Sciatic nerve (tissue), 2 donors: ENCODE measurements around the gene KRTAP5-3. TPM values are rescaled to one million over a fixed set of nuclear protein-coding genes. Genes with fewer than 3 reads are reported as not detected.
A peak's percentile ranks its signal among the peaks of the same experiment; 100 is the strongest.
"Not testable (repeated sequence)": the region's sequence is repeated elsewhere in the genome, so short reads cannot be mapped to it uniquely, and the experiment has no call there.

Experiments used
- ATAC-seq: fragments of 200-7000 bp; cut with Tn5 transposase; one replicate; pipeline ENCODE4 v1.9.1; 2020; ENCODE audit warnings: mild to moderate bottlenecking, moderate library complexity
- DNase-seq: peaks from one replicate; pipeline ENCODE4 v3.0.0-alpha.2; 2020; ENCODE audit warnings: low spot score
- intact Hi-C: fragments of 100-400 bp; cut with DNase I; formaldehyde crosslinking; loops from one replicate; pipeline ENCODE4 v1.14.2; 2022
- total RNA-seq: library from RNA; stranded (reverse); fragmentation: NEBNext Ultra II Directional; extraction: Animal tissue kit (Norgen Biotek cat#: 25700); gene quantifications from one replicate; pipeline ENCODE4 v1.2.1, GENCODE V29; 2021
- donor health status: DM: no; HTN: no; CAD: no.
- donor health status: DM: no; HTN: no; CAD: no.

Gene KRTAP5-3
- total RNA-seq, 1 donor from 2014 or later: not detected

- intact Hi-C loops, ATAC-seq, DNase-seq: not testable (repeated sequence)
Observed at GRCh38 chr11:1596576-1597121, 11.6 kb downstream of the KRTAP5-3 start.

- intact Hi-C loops, ATAC-seq, DNase-seq: not testable (repeated sequence)
Observed at GRCh38 chr11:1595994-1596575, 12.2 kb downstream of the KRTAP5-3 start.

GRCh38 chr11:1592628-1593027 lies 15.6 kb downstream of the KRTAP5-3 start:
- intact Hi-C loops: no loop called here
- DNase-seq: no peak
- no peak for ATAC-seq

- DNase-seq (no peak), ATAC-seq (no peak)
- intact Hi-C loops: loop anchor here (10.0 kb wide), 1 partner anchor 385 kb away; no protein-coding TSS in a partner anchor
Observed at GRCh38 chr11:1589996-1590395, 18.3 kb downstream of the KRTAP5-3 start.

- not testable (repeated sequence) for DNase-seq, ATAC-seq
- intact Hi-C loops: loop anchor here (10.0 kb wide), 1 partner anchor 385 kb away; no protein-coding TSS in a partner anchor
Observed at GRCh38 chr11:1589191-1589963, 18.9 kb downstream of the KRTAP5-3 start.

- DNase-seq: no peak
Observed at GRCh38 chr11:1586699-1587098, 21.6 kb downstream of the KRTAP5-3 start.

GRCh38 chr11:1584661-1585370 lies 23.4 kb downstream of the KRTAP5-3 start, which contains the start of gene KRTAP5-1:
Gene KRTAP5-1, minus strand, starts transcription at chr11:1585283. Its CDS starts 34 bp downstream, at chr11:1585249.
- not testable (repeated sequence) for DNase-seq, ATAC-seq
- intact Hi-C loops: loop anchor here (10.0 kb wide), 1 partner anchor 380 kb away; no protein-coding TSS in a partner anchor

More at GRCh38 chr11:1586699-1587098, 21.6 kb downstream of the KRTAP5-3 start:
- intact Hi-C loops: loop anchor here (10.0 kb wide), 1 partner anchor 382 kb away; no protein-coding TSS in a partner anchor
- no peak for ATAC-seq

- DNase-seq, ATAC-seq: not testable (repeated sequence)
- intact Hi-C loops: loop anchor here (10.0 kb wide), 1 partner anchor 378 kb away; no protein-coding TSS in a partner anchor
Observed at GRCh38 chr11:1582909-1583308, 25.4 kb downstream of the KRTAP5-3 start.

- no peak for DNase-seq
- ATAC-seq: no peak
- intact Hi-C loops: loop anchor here (10.0 kb wide), 1 partner anchor 377 kb away; no protein-coding TSS in a partner anchor
Observed at GRCh38 chr11:1581976-1582375, 26.3 kb downstream of the KRTAP5-3 start.

GRCh38 chr11:1576825-1577224 lies 31.4 kb downstream of the KRTAP5-3 start:
- ATAC-seq (no peak), DNase-seq (no peak)
- intact Hi-C loops: no loop called here

GRCh38 chr11:1575756-1576155 lies 32.5 kb downstream of the KRTAP5-3 start:
- intact Hi-C loops: loop anchor here (2.0 kb wide), 1 partner anchor 29 kb away; no protein-coding TSS in a partner anchor
- DNase-seq, ATAC-seq: not testable (repeated sequence)

- ATAC-seq (no peak), DNase-seq (no peak)
- intact Hi-C loops: loop anchor here (2.0 kb wide), 1 partner anchor 28 kb away; no protein-coding TSS in a partner anchor
Observed at GRCh38 chr11:1574933-1575242, 33.4 kb downstream of the KRTAP5-3 start.

- DNase-seq: peak; percentile 69
- intact Hi-C loops: loop anchor here (2.0 kb wide), 1 partner anchor 28 kb away; no protein-coding TSS in a partner anchor
- ATAC-seq: peak; percentile 29
Observed at GRCh38 chr11:1574238-1574932, 33.9 kb downstream of the KRTAP5-3 start.

- intact Hi-C loops: loop anchor here (2.0 kb wide), 1 partner anchor 27 kb away; no protein-coding TSS in a partner anchor
- DNase-seq (peak; percentile 63), ATAC-seq (peak; percentile 18)
Observed at GRCh38 chr11:1573903-1574237, 34.4 kb downstream of the KRTAP5-3 start.

- DNase-seq: peak; percentile 64
- peak; percentile 18 for ATAC-seq
- intact Hi-C loops: no loop called here
Observed at GRCh38 chr11:1573077-1573902, 35.0 kb downstream of the KRTAP5-3 start.

- ATAC-seq: peak; percentile 81
- intact Hi-C loops: no loop called here
- DNase-seq: peak; percentile 96
Observed at GRCh38 chr11:1572197-1573076, 35.8 kb downstream of the KRTAP5-3 start, which contains the start of gene DUSP8. Gene DUSP8, minus strand, starts transcription at chr11:1572271. Its CDS starts 6,445 bp downstream, at chr11:1565826.
